HL-60 (cell line): ENCODE measurements around the gene ZFYVE28.

Source experiments
- GABPA ChIP-seq: IDR thresholded peaks from 2 replicates; pipeline ENCODE4 v1.6.1; 2012; ENCODE audit warnings: low read depth
- TF ChIP-seq, protein P1 (sequence below): IDR thresholded peaks from one replicate; pipeline ENCODE4 v1.5.1; 2011; ENCODE audit warnings: low read length, control low read depth, inconsistent platforms; ENCODE audit not compliant: insufficient read depth

DNA sequence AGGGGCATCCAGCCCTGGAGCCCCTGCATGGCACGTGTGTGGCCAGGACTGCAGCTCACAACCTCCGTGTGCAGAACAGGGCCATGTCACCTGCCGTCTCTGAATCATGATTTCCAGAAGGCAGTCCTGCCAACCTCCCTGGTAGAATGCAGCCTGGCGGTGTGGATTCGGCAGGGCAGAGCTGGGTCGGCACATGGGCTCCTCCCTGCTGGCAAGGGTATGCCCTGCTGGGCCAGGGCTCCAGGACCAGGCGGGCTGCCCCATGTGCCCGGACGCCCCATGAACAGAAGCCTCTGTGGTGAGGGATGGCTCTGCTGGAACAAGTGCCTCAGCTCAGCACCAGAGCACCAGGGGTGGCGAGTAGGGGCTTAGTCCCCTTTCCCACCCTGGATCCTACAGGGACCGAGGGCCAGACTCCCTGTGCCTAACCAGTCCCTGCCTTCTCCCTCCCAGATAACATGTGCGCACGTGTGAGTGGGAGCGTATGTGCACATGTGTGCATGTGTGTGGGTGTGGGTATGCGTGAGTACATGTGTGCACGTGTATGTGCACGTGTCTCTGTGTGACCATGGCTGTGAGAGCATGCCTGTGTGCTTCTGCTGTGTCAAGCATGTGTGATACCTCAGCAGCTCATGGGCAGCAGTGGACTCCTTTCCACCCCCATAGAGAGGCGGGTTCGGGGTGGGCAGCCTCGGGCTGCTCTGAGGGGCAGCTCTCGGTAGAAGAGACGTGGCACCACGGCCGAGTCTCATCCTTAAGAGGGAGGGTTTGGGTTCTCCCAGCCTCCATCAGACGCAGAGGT, 146.2 kb downstream of the ZFYVE28 start:
- TF ChIP-seq GABPA: no peak
- TF ChIP-seq, protein P1, sequence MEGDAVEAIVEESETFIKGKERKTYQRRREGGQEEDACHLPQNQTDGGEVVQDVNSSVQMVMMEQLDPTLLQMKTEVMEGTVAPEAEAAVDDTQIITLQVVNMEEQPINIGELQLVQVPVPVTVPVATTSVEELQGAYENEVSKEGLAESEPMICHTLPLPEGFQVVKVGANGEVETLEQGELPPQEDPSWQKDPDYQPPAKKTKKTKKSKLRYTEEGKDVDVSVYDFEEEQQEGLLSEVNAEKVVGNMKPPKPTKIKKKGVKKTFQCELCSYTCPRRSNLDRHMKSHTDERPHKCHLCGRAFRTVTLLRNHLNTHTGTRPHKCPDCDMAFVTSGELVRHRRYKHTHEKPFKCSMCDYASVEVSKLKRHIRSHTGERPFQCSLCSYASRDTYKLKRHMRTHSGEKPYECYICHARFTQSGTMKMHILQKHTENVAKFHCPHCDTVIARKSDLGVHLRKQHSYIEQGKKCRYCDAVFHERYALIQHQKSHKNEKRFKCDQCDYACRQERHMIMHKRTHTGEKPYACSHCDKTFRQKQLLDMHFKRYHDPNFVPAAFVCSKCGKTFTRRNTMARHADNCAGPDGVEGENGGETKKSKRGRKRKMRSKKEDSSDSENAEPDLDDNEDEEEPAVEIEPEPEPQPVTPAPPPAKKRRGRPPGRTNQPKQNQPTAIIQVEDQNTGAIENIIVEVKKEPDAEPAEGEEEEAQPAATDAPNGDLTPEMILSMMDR: no peak
